ENCODE measurements around the gene ITGA2.
A peak's percentile ranks its signal among the peaks of the same experiment; 100 is the strongest.
"Not testable (repeated sequence)": the region's sequence is repeated elsewhere in the genome, so short reads cannot be mapped to it uniquely, and the experiment has no call there.

Gene ITGA2

DNA sequence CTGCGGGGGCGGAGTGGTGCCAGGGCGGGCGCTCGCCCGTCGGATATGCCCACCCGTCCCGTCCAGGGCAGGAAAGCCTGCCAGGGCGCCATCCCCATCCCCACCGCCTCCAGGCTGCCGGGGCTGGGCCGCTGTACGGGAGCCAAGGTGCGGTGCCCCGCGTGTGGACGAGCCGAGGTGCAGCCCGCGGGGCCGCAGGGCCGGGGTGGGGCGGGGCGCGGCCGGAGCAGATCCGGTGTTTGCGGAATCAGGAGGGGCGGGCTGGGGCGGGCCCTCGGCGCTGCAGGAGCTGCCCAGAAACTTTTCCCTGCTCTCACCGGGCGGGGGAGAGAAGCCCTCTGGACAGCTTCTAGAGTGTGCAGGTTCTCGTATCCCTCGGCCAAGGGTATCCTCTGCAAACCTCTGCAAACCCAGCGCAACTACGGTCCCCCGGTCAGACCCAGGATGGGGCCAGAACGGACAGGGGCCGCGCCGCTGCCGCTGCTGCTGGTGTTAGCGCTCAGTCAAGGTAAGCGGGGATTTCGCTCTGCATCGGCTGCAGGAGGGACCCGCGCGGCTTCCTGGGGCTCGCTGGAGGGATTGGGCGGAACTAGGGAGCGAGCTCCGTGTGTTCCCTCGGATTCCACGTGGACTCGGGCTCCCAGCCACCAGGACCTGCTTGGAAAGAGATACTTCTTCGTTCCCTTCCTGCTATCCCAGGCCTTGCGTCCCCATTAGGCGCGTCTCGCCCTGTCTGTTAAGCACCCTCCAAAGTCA lies at the start of gene ITGA2:
Gene ITGA2, plus strand, starts transcription at position 328 of the 756 bp plus-strand sequence. Its CDS starts 117 bp downstream, at position 445.
- no peak for DNase-seq (ENCODE audit: low spot score)

DNA sequence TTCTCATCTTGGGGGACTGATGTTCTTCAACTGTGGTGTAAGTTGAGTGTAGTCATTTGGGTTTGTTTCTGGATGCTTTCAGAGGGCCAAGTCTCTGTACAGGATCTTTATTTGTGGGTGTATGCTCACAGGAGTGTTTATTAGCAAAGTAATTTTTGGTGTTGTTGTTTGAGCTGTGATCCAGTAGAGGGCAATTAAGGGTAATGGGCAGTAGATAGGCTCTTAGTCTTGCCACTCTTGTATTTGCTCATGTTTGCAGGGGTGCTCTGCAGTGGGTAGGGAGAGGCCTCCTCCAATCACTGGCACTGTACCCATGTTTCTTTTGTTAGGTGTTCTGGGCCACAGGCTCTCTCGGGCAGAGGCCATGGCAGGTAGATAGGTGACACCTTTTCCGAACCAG lies 45.9 kb upstream of the ITGA2 start:
- no peak for DNase-seq (ENCODE audit: low spot score)

DNA sequence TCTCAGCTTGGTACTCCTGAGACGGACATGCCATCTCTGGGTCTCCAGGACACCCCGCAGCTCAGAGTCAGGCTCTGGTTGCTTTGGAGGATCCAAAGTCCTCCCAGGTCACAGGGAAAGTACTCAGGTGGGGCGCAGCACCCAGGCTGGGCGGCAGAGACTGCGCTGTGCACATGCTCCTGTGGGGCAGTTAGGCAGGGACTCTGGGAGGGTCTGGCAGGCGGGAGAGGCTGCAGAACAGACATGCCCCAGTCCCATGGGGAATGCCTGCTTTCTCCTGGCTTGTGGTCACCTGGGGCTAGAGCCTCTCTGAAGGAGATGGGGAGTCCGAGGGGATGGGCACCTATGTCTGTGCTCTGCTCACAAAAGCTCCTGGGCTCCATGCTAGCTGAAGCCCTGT lies 45.3 kb upstream of the ITGA2 start:
- no peak for DNase-seq (ENCODE audit: low spot score)

DNA sequence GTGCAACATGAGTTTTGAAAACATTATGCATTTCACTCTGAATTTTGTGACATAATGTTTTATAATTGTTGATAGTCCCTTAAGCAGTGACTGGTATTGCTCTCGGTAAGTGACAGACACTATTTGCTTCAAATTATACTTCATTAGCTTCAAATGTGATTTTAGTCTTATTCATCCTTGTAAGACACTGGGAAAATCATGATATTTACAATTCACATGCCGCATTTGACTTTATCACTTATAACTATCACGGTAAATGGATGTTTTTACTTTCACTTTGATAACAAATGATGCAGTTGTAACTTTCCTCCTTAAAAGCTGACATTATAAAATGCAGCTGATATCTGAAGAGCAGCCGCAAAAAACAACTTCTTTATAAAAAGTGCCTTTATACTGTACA lies 44.1 kb upstream of the ITGA2 start:
- no peak for DNase-seq (ENCODE audit: low spot score)

DNA sequence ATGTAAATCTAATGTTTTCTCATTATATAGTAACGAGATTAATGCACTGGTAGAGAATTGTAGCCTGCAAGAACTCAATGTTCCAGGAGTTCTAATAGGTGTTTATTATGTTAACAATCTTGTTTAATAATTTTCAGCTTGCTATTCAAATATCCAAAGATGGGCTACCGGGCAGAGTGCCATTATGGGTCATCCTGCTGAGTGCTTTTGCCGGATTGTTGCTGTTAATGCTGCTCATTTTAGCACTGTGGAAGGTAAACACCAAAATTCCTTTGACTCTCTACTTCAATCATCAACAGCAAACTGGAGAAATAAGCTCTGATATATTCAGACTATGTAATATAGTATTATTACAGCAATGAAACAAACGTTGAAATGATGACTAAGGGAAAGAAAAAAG lies 41.9 kb upstream of the ITGA2 start:
- DNase-seq (ENCODE audit: low spot score) = no peak

DNA sequence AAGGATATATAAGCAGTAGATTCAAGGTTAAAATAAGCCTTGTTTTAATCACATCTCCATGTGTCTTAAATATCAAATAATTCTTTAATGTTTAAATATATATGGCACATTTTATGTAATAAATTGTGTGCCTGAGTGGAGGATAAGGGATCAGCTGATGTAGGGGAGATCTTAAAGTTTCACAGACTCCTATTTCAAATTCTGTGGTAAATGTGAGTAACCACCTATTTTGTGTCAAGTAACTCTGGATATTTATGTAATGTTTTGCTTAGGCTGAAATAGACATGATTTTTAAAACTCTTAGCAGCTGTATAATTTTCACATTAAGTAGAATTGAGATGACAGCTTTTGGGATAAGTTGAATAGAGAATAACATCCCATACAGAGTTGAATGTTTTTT lies 41.3 kb upstream of the ITGA2 start:
- DNase-seq (ENCODE audit: low spot score) = no peak

DNA sequence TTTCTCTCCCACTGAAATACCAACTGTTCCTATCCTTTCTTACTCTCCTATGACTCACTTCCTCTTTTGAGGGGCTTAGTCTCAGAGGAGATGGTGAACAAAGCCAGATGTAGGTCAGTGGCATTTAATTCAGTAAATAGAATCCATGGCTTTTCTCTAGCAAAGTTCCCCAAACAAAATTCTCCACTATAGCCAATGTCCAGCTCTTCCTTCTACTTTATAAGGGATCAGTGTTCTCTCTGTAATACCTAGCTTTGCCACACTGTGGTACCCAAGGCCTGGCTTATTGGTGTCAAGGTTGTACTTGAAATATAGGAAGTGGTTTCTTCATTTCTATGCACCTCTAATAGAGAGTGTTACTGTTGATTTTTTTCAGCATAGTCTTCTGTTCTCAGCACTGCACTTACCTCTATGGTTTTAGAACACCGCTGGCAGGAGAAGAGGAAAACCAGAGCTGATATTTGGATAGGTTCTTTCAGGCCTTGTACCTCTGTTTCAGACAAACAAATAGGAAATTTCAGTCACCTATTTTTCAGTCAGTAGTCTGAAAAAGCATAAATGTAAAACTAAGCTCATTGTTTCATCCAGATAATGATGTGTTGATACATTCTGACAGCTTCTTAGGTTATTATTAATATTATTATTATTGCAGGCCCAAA lies 40.6 kb upstream of the ITGA2 start:
- peak; percentile 5 for DNase-seq (ENCODE audit: low spot score)

DNA sequence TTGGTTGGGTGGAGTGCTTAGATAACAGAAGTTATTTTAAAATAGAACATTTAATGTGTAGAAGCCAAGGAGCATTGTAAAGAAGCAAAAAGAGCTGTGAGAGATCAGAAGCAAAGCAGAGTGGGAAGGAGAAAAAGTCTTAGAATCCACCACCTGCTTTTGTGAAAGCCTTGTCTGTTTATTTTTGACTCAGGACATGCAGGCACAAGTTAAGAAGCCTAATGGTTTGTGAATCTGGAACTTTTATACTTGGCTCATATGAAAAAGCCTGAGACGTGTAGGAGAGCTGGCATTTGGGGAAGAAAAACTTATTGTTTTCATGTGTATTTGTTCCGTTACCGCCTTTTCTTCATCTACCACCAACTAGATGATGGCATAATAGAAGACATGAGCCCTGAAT lies 38.5 kb upstream of the ITGA2 start:
- DNase-seq (ENCODE audit: low spot score) = no peak

DNA sequence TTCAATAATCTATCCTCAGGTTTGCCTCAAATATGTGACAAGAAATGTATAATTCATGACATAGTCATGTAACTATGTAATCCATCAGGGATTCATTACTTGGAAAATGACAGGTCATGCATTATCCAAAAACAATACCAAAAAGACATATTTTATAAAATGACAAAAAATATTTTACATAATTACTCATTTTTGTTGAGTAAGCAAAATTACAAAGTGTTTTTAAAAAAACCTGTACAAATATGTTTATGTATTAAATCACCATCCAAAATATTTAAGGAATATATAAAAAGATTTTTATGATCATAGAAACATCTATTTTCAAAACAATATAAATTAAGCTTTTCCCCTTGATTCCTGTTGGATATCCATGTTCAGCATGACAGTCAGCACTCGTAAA lies 36.7 kb upstream of the ITGA2 start:
- DNase-seq (ENCODE audit: low spot score) = no peak

DNA sequence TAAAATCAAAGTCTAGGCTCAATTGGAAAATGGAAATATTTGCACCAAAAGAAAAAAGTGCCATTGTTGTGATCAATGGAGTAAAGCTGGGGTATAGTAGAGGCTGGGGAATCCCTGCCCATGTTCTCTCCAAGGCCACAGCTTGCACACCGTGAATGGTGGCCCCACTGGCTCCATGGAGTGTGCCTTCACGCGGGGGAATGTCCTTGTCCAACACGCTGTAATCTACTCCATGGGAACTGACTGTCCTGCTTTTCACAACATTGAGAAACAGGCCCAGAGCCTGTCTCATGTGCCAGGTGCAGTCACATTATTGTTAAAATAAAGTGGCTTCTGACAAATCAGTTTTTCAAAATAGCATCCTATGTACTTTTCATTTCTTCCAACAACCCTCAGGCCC lies 33.1 kb upstream of the ITGA2 start:
- no peak for DNase-seq (ENCODE audit: low spot score)

DNA sequence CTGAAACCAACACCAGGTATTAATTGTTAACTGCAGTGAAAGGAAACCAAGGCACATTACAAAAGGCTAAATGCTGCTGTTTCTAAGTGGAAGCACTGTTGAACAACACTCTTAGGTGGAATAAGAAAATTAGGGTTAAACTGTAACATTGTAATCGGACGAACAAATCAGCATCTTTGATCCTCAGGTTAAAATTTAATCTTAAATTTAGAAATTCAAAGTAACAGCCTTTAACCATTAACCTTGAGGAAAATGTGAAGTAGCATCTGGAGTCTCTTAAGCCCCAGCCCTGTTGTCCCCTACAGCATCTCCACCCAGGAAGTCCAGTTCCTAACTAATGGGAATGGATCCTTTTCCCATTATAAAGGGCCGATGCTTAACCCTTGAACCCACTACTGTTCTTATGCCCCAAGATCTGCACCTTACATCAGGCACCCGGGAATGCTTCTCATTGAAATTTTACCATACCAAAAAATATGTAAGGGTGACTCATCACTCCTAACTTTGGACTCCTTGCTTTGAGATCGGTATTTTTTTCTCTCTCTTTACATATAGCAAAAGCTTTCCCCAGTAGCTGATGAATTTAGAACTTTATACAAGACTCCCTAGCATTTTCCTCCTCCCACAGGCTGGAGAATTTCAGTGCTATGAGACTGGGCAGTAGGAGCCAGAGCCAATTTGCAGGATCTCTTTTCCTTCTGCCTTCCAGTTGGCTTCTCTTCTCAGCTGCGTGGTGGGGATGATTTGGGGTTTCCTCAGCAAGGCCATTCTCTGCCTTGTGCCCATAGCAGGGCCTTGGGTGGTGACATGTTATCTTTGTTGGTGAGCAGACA lies 32.0 kb upstream of the ITGA2 start:
- DNase-seq (ENCODE audit: low spot score) = no peak

DNA sequence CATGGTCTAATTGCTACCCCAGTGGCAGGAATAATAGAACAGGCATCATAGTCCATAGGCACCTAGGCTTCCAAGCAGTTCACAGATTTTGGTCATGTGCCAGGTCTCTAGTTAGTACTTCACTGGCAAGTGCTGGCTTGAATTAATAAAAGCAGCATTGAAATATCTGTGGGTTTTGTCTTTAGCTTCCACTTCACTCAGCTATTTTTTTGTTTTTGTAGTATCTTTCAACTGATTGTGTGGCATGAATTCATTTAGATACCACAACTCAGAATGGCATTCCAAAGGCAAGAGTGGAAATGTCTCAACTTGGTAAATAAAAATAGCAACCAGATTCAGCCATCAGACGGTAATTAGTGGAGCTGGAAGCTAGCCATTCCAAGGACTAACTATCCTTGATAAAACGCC lies 27.9 kb upstream of the ITGA2 start:
- no peak for DNase-seq (ENCODE audit: low spot score)

DNA sequence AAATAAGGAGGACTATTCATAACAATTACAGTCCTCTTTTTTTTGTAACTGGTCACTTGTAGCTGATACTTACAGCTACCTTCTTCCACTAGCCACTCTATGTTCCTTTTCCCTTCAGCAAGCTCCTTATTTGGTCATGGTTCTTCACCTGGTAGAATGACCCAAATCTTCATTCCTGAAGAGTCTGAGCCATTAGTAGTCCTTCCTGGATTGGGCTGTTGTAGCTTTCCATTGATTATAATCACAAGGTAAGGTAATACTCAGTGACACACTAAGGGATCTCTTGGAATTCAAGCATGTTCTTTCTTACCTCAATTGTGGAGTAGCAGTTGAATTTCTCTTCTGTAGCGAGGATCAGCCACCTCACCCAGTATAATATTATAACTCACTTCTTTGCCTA lies 25.5 kb upstream of the ITGA2 start:
- DNase-seq (ENCODE audit: low spot score) = no peak

DNA sequence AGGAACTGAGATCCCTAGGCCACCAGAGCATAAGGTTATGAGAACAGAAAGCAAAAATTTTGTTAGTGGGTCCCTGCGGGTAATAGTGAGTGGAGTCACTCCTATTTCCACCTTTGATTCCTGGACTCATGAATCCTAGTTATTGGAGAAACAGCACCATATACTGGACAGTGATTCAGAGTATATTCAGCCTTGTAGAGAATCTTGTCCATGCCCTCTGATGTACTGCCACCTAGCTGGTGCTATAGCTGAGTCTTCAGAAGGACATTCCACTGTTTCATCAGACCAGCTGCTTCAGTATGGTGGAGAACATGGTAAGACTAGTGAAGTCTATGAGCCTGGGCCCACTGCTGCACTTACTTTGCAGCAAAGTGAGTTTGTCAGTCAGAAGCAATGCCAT lies 25.0 kb upstream of the ITGA2 start:
- no peak for DNase-seq (ENCODE audit: low spot score)

DNA sequence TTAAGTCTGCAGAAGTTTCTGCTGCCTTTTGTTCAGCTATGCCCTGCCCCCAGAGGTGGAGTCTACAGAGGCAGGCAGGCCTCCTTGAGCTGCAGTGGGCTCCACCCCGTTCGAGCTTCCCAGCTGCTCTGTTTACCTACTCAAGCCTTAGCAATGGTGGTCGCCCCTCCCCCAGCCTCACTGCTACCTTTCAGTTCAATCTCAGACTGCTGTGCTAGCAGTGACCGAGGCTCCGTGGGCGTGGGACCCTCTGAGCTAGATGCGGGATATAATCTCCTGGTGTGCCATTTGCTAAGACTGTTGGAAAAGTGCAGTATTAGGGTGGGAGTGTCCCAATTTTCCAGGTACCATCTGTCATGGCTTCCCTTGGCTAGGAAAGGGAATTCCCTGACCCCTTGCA lies 13.0 kb upstream of the ITGA2 start:
- not testable (repeated sequence) for DNase-seq (ENCODE audit: low spot score)

DNA sequence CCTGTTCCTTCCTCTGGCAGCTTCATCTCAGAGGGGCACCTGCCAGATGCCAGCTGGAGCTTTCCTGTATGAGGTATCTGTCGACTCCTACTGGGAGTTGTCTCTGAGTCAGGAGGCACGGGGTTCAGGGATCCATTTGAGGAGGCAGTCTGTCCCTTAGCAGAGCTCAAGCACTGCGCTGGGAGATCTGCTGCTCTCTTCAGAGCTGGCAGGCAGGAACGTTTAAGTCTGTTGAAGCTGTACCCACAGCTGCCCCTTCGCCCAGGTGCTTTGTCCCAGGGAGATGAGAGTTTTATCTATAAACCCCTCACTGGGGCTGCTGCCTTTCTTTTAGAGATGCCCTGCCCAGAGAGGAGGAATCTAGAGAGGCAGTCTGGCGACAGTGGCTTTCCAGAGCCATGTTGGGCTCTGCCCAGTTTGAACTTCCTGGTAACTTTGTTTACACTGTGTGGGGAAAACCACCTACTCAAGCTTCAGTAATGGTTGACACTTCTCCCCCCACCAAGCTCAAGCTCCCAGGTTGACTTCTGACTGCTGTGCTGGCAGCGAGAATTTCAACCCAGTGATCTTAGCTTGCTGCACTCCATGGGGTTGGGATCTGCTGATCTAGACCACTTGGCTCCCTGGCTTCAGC lies 11.8 kb upstream of the ITGA2 start:
- no peak for DNase-seq (ENCODE audit: low spot score)

DNA sequence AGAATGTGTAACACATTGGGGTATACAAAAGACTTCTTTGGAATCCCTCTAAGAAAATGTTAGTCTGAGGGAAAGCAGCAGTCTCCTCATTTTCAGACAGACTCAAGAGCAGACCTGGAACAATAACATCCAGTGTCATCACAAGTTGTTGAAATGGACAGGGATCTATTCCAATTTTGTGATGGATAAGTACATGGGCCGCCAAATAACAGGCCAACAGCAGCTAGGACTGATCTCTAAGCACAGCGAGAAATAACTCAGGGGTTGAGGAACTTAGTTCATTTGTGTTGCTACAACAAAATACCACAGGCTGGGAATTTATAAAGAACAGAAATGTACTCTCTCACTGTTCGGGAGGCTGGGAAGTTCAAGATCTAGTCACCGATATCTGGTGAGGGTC lies 7.6 kb upstream of the ITGA2 start:
- DNase-seq (ENCODE audit: low spot score) = no peak

DNA sequence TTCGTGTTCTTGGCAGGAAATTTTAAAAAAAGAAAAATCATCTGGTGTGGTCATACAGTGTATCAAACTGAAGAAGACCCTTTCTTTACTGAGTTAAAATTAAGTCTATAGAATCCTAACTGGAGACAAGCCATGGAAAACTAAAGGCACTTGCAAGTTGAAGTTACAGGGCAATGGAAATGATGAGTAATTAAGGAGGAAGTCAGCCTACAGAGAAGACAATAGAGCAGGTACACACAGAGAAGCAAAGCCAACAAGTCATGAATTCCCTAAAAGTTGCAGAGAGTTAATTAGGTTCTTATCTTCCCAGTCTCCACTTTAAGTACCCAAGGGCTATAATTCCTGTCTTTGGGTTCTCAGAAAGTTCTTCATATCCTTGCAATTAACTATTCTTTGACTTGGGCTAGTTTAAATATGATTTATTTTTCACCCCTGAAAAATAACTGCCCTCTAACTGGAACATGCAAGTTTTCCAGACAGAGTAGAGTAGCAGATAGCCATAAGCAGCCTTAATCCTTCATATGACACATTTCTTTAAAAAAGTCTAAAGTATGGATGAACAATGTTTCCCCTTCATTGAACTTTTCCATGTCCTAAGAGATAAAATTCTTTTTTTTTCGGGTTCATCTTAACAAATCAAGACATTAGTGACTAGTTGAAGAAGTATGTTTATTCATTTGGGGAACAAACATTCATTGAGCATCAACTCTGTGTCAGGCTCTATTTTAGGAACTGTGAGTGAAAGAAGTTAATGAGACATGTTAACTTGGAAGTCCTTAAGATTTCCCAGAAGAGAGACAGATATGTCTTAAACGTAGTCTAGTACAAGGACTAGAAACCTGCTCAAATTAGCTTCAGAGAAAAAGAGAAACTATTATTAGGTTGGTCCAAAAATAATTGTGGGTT lies 5.2 kb upstream of the ITGA2 start:
- no peak for DNase-seq (ENCODE audit: low spot score)

DNA sequence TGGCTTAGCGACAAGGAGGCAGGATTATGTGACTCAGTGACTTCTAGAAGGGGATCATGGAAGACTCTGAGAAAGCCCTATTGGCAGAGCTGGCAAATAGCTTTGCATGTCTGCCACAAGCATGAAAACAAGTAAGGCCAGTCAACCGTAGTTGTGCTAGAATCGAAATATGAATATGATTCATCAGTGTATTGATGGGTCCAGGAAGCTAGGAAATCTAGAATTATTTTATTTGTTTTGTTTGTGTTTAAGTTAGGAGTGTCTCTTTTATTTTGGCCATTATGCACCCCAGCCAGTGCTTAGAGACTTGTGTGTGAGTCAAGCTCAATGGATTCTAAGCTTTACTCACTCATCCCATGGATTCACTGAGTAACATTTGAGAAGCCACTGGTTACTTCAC lies 3.8 kb upstream of the ITGA2 start:
- DNase-seq (ENCODE audit: low spot score) = no peak

DNA sequence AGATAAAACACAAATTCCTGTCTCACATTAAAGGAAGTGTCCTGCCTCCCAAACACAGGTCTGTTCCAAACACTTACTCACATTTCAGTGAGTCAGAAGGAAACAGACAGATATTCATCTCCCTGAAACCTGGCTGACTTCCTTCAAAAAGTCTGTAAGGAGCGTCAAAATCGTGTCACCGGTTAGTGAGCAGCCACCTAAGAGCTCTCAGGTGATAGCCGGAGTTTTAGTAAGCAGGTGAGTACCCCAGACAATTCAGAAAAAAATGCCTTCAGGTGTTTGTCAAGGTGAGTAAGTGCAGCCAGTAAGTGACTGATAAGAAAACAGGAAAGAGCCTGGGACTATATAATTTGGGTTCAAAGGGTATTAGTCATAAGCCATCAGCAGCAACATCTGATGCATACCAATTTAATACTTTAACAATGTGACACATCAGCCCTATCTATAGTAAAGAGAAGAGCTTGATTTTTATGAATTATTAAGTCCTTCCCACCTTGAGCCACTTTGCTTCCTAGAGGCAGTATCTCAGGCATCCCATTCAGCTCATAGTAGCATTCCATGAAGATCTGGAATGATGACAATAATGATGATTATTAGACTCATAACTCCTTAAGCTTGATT lies 1.3 kb upstream of the ITGA2 start:
- DNase-seq (ENCODE audit: low spot score) = no peak
